H9 (cell line): Measurements from ENCODE around the gene ADORA3. TPM values are rescaled to one million over a fixed set of nuclear protein-coding genes. Genes with fewer than 3 reads are reported as not detected.

Source experiments
- DNase-seq: peaks from one replicate; pipeline ENCODE4 v3.0.0-alpha.2; 2017
- H2AFZ ChIP-seq: one replicate; pipeline ENCODE4 v1.6.1; 2013; ENCODE audit warnings: mild to moderate bottlenecking, low read length, control low read depth, moderate library complexity
- H2AK5ac ChIP-seq: 2 replicates; pipeline ENCODE4 v1.6.1; 2013; ENCODE audit warnings: low read length, control low read depth, mixed read lengths; ENCODE audit not compliant: insufficient read length
- H2BK120ac ChIP-seq: one replicate; pipeline ENCODE4 v1.6.1; 2013; ENCODE audit warnings: low read depth, mild to moderate bottlenecking, low read length, control low read depth, inconsistent platforms; ENCODE audit not compliant: poor library complexity, severe bottlenecking
- H2BK12ac ChIP-seq: 2 replicates; pipeline ENCODE4 v1.6.1; 2013; ENCODE audit warnings: low read length, control low read depth, mixed read lengths, low read depth; ENCODE audit not compliant: insufficient read length
- H2BK15ac ChIP-seq: 2 replicates; pipeline ENCODE4 v1.6.1; 2013; ENCODE audit warnings: low read depth, low read length, control low read depth
- H2BK20ac ChIP-seq: one replicate; pipeline ENCODE4 v1.6.1; 2013; ENCODE audit warnings: low read depth, mild to moderate bottlenecking, low read length, control low read depth, inconsistent platforms; ENCODE audit not compliant: poor library complexity, severe bottlenecking
- H2BK5ac ChIP-seq: 2 replicates; pipeline ENCODE4 v1.6.1; 2013; ENCODE audit warnings: low read length, control low read depth, mixed read lengths; ENCODE audit not compliant: insufficient read length
- H3K14ac ChIP-seq: 2 replicates; pipeline ENCODE4 v1.6.1; 2013; ENCODE audit warnings: low read length, control low read depth; ENCODE audit not compliant: insufficient read depth
- H3K18ac ChIP-seq: 2 replicates; pipeline ENCODE4 v1.6.1; 2013; ENCODE audit warnings: low read depth, mild to moderate bottlenecking, mixed read lengths, low read length, control low read depth; ENCODE audit not compliant: insufficient read length
- H3K23ac ChIP-seq: 2 replicates; pipeline ENCODE4 v1.6.1; 2013; ENCODE audit warnings: low read length, control low read depth, mixed read lengths, low read depth; ENCODE audit not compliant: insufficient read length
- H3K23me2 ChIP-seq: 2 replicates; pipeline ENCODE4 v1.6.1; 2013; ENCODE audit warnings: low read depth, mild to moderate bottlenecking, mixed read lengths, low read length, control low read depth; ENCODE audit not compliant: insufficient read length, poor library complexity, severe bottlenecking
- H3K27ac ChIP-seq: 2 replicates; pipeline ENCODE4 v1.5.1; 2013; ENCODE audit warnings: low read length, control low read depth, mixed read lengths, low read depth; ENCODE audit not compliant: insufficient read length
- H3K27me3 ChIP-seq: 2 replicates; pipeline ENCODE4 v1.6.1; 2013; ENCODE audit warnings: low read length, control low read depth, inconsistent platforms; ENCODE audit not compliant: insufficient read depth
- H3K4ac ChIP-seq: 2 replicates; pipeline ENCODE4 v1.6.1; 2013; ENCODE audit warnings: low read depth, mild to moderate bottlenecking, control low read depth, inconsistent platforms, low read length, moderate library complexity
- H3K4me1 ChIP-seq: 2 replicates; pipeline ENCODE4 v1.6.1; 2013; ENCODE audit warnings: low read length, control low read depth, inconsistent platforms; ENCODE audit not compliant: insufficient read depth
- H3K4me2 ChIP-seq: 2 replicates; pipeline ENCODE4 v1.6.1; 2013; ENCODE audit warnings: low read length, control low read depth, mixed read lengths; ENCODE audit not compliant: insufficient read length, insufficient read depth
- H3K56ac ChIP-seq: 2 replicates; pipeline ENCODE4 v1.6.1; 2013; ENCODE audit warnings: low read depth, mild to moderate bottlenecking, mixed read lengths, low read length, control low read depth; ENCODE audit not compliant: insufficient read length
- H3K79me1 ChIP-seq: 2 replicates; pipeline ENCODE4 v1.6.1; 2013; ENCODE audit warnings: low read depth, mild to moderate bottlenecking, moderate library complexity, low read length, control low read depth, inconsistent platforms; ENCODE audit not compliant: insufficient read depth, poor library complexity, severe bottlenecking
- H3K79me2 ChIP-seq: 2 replicates; pipeline ENCODE4 v1.6.1; 2013; ENCODE audit warnings: low read length, control low read depth, inconsistent platforms; ENCODE audit not compliant: insufficient read depth
- H3K9ac ChIP-seq: 2 replicates; pipeline ENCODE4 v1.6.1; 2013; ENCODE audit warnings: low read length, control low read depth, mixed read lengths; ENCODE audit not compliant: insufficient read length; ENCODE audit errors: extremely low read depth
- H3K9me3 ChIP-seq: one replicate; pipeline ENCODE4 v1.6.1; 2013; ENCODE audit warnings: low read depth, low read length, inconsistent platforms; ENCODE audit not compliant: control insufficient read depth
- H3T11ph ChIP-seq: one replicate; pipeline ENCODE4 v1.6.1; 2013; ENCODE audit warnings: mild to moderate bottlenecking, low read length, control low read depth, inconsistent platforms
- H4K20me1 ChIP-seq: one replicate; pipeline ENCODE4 v1.6.1; 2013; ENCODE audit not compliant: control insufficient read depth, insufficient read length, insufficient read depth
- H4K5ac ChIP-seq: 2 replicates; pipeline ENCODE4 v1.6.1; 2013; ENCODE audit warnings: low read depth, mild to moderate bottlenecking, mixed read lengths, low read length, control low read depth; ENCODE audit not compliant: insufficient read length
- H4K8ac ChIP-seq: replicated peaks from 2 replicates; pipeline ENCODE4 v1.6.1; 2013; ENCODE audit warnings: low read length, control low read depth, mixed read lengths, low read depth; ENCODE audit not compliant: insufficient read length
- H4K91ac ChIP-seq: 2 replicates; pipeline ENCODE4 v1.6.1; 2013; ENCODE audit warnings: low read depth, mild to moderate bottlenecking, moderate library complexity, mixed read lengths, low read length, control low read depth; ENCODE audit not compliant: insufficient read length
- H3K27ac Mint-ChIP-seq, 3 experiments: 2 replicates in 2 of 3; 3 replicates in 1 of 3; pipeline ENCODE4 v1.8.0; 2020 to 2021; ENCODE audit warnings: mixed read lengths in 3 of 3, mild to moderate bottlenecking in 1 of 3, moderate library complexity in 1 of 3
- H3K27me3 Mint-ChIP-seq: 2 replicates; pipeline ENCODE4 v1.8.0; 2021; ENCODE audit warnings: low read depth, mild to moderate bottlenecking, moderate library complexity, mixed read lengths
- H3K36me3 Mint-ChIP-seq, 3 experiments: 2 replicates in 2 of 3; 3 replicates in 1 of 3; pipeline ENCODE4 v1.8.0; 2020 to 2021; ENCODE audit warnings: low read depth in 3 of 3, mixed read lengths in 3 of 3; ENCODE audit not compliant: insufficient read depth in 1 of 3
- H3K4me1 Mint-ChIP-seq, 2 experiments: 2 replicates each; pipeline ENCODE4 v1.8.0; 2020; ENCODE audit warnings: mixed read lengths in 2 of 2
- H3K4me3 Mint-ChIP-seq, 2 experiments: 2 replicates in 1 of 2; 3 replicates in 1 of 2; pipeline ENCODE4 v1.8.0; 2020 to 2021; ENCODE audit warnings: mild to moderate bottlenecking in 2 of 2, mixed read lengths in 2 of 2, moderate library complexity in 1 of 2
- H3K9me3 Mint-ChIP-seq, 2 experiments: 2 replicates in 1 of 2; 3 replicates in 1 of 2; pipeline ENCODE4 v1.8.0; 2020; ENCODE audit warnings: mild to moderate bottlenecking in 2 of 2, mixed read lengths in 2 of 2, moderate library complexity in 1 of 2
- WGBS: extraction: QIAGEN DNeasy Blood & Tissue Kit; methylation state at CpG from one replicate; pipeline ENCODE4 v1.1.7; 2013; ENCODE audit warnings: missing lambda C conversion rate, low lambda C conversion rate, mixed read lengths; ENCODE audit not compliant: insufficient read length; ENCODE audit errors: extremely low coverage; 5-methylcytosine and 5-hydroxymethylcytosine counted together
- total RNA-seq: library from RNA; stranded (reverse); gene quantifications from 2 replicates; pipeline ENCODE4 v1.2.1, GENCODE V29; 2021
- TF ChIP-seq, protein P1 (sequence below): fragments of 200-600 bp; sonication (generic); conservative IDR thresholded peaks from 3 replicates; pipeline ENCODE4 v1.8.0; 2021; ENCODE audit warnings: antibody characterized with exemption, mild to moderate bottlenecking

ADORA3 gene
- total RNA-seq, 1 experiment from 2014 or later: not detected

DNA sequence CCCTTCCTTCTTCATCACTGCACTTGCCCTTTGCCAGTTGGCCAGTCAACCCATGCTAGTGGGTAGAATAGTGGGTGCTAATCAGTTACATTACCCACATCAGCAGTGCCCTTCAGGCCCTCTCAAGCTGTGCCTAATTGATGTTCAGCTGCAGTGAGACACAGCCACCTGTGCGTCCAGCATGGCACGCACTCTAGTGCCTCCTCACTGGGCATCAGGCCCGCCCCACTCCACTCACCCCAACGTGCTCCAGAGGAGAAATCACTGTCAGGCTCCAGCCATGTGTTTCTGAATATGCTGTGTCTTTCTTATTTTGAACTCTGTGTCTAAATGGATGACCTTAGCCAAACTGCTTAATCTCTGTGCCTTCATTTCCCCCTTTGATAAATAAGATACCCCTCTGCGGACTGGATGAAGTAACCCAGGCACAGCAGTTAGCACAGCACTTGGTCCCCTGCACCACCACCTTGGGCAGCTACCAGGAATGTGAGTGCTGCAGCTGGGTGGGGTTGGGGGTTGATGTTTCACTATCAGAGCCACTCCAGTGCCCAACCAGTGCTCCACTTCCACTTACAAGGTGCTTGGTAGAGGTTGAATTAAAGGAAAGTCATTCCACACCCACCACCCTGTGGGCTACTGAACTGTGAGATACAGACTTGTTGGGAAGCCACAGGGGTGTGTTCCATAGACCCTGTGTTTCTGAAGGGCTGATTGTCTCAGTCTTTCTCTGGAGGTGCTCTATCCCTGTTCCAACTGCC lies 8.9 kb upstream of the ADORA3 start:
- no peak overlapping the region for H2BK120ac ChIP-seq
- H3K4me1 Mint-ChIP-seq: peaks cover 10 to 11% of the 10 kb centered on the region in 2 experiments

More for the DNA sequence above, 8.9 kb upstream of the ADORA3 start:
- no peak for DNase-seq
- Histone ChIP-seq H4K20me1 (no peaks in the 10 kb centered on the region), H3K27ac (no peak overlapping the region), H2BK12ac (no peak overlapping the region), H3K56ac (no peak overlapping the region), H2BK15ac (no peak overlapping the region), H2AFZ (no peak overlapping the region), H3K4ac (no peak overlapping the region), H2BK5ac (no peak overlapping the region), H3K9ac (no peak overlapping the region), H3K4me1 (no peaks in the 10 kb centered on the region), H3K79me2 (no peaks in the 10 kb centered on the region), H3K23me2 (no peaks in the 10 kb centered on the region), H4K5ac (no peak overlapping the region), H4K91ac (no peak overlapping the region), H3K4me2 (no peak overlapping the region), H2BK20ac (no peak overlapping the region), H3K79me1 (no peaks in the 10 kb centered on the region), H2AK5ac (no peak overlapping the region), H3T11ph (no peak overlapping the region), H3K27me3 (no peaks in the 10 kb centered on the region), H3K23ac (no peak overlapping the region), H3K9me3 (no peaks in the 10 kb centered on the region), H3K18ac (no peak overlapping the region), H4K8ac (no peak overlapping the region), H3K14ac (no peak overlapping the region; the same call in 1 of the 2 replicates)
- H3K4me3 Mint-ChIP-seq: no peak overlapping the region
- WGBS: no CpG with 5 or more reads among the region's 5 CpGs
- no peaks in the 10 kb centered on the region for H3K9me3 Mint-ChIP-seq
- no peak overlapping the region for H3K27ac Mint-ChIP-seq
- H3K36me3 Mint-ChIP-seq: no peaks in the 10 kb centered on the region
- TF ChIP-seq, protein P1, sequence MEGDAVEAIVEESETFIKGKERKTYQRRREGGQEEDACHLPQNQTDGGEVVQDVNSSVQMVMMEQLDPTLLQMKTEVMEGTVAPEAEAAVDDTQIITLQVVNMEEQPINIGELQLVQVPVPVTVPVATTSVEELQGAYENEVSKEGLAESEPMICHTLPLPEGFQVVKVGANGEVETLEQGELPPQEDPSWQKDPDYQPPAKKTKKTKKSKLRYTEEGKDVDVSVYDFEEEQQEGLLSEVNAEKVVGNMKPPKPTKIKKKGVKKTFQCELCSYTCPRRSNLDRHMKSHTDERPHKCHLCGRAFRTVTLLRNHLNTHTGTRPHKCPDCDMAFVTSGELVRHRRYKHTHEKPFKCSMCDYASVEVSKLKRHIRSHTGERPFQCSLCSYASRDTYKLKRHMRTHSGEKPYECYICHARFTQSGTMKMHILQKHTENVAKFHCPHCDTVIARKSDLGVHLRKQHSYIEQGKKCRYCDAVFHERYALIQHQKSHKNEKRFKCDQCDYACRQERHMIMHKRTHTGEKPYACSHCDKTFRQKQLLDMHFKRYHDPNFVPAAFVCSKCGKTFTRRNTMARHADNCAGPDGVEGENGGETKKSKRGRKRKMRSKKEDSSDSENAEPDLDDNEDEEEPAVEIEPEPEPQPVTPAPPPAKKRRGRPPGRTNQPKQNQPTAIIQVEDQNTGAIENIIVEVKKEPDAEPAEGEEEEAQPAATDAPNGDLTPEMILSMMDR: no peak
- peaks cover 3% of the 10 kb centered on the region for H3K27me3 Mint-ChIP-seq
